GM12878 (cell line): ENCODE results near the gene KCNJ14. TPM values are rescaled to one million over a fixed set of nuclear protein-coding genes. Genes with fewer than 3 reads are reported as not detected.

Experiments
- ATAC-seq: fragments of 200-7000 bp; cut with Tn5 transposase; 3 replicates; pipeline ENCODE4 v1.9.1; 2020; ENCODE audit warnings: mild to moderate bottlenecking, moderate library complexity
- BruUV-seq: library from RNA; stranded (reverse); fragments of 400-500 nt; replicated peaks from 2 replicates; lab custom pipeline; 2021; lab: Mats Ljungman, UMichigan
- CTCF ChIA-PET: fragments of 300-600 bp; sonication (Branson Sonifier 250); formaldehyde crosslinking; extraction: SDS; loops from one replicate; lab custom pipeline; 2021; ENCODE audit warnings: inconsistent platforms; lab: Yijun Ruan, JAX
- POLR2A ChIA-PET: fragments of 350-600 bp; formaldehyde crosslinking; extraction: SDS; loops from one replicate; lab custom pipeline; 2021; ENCODE audit warnings: inconsistent platforms; lab: Charles Lee
- RAD21 ChIA-PET: fragments of 300-600 bp; sonication (Branson Sonifier 250); formaldehyde crosslinking; loops from one replicate; lab custom pipeline; 2023; ENCODE audit warnings: antibody characterized with exemption; ENCODE audit not compliant: unreplicated experiment; lab: Charles Lee
- SMC1A ChIA-PET: fragments of 300-600 bp; sonication (Branson Sonifier 250); formaldehyde crosslinking; loops from one replicate; lab custom pipeline; 2023; ENCODE audit not compliant: unreplicated experiment, uncharacterized antibody; lab: Charles Lee
- DNase-seq: peaks from one replicate; pipeline ENCODE4 v3.0.0-alpha.2; 2011; ENCODE audit warnings: low read depth, low spot score
- FAIRE-seq: peaks from 3 replicates; lab custom pipeline; 2011; peaks lifted over from hg19 to GRCh38; lab: Jason Lieb, UNC
- H2AFZ ChIP-seq: 2 replicates; pipeline ENCODE4 v1.6.0; 2011; ENCODE audit warnings: low read depth, low read length, control low read depth; ENCODE audit not compliant: control insufficient read depth
- H3K27ac ChIP-seq: 2 replicates; pipeline ENCODE4 v1.5.1; 2011; ENCODE audit warnings: control low read depth; ENCODE audit not compliant: control insufficient read depth, insufficient read depth
- H3K27me3 ChIP-seq, 2 experiments: replicated peaks in 1 of 2; 2 replicates each; pipeline versions ENCODE4 v1.6.0 to v1.6.1; 2011; ENCODE audit warnings: low read length in 1 of 2; ENCODE audit not compliant: control insufficient read depth in 2 of 2, insufficient read depth in 2 of 2
- H3K36me3 ChIP-seq, 2 experiments: 2 replicates each; pipeline ENCODE4 v1.5.1; 2011; ENCODE audit warnings: low read length in 1 of 2; ENCODE audit not compliant: control insufficient read depth in 2 of 2, insufficient read depth in 2 of 2
- H3K4me1 ChIP-seq: 2 replicates; pipeline ENCODE4 v1.6.1; 2011; ENCODE audit warnings: mild to moderate bottlenecking, low read length, moderate library complexity, mixed read lengths; ENCODE audit not compliant: control insufficient read depth, insufficient read depth
- H3K4me2 ChIP-seq: 2 replicates; pipeline ENCODE4 v1.6.0; 2011; ENCODE audit warnings: control low read depth; ENCODE audit not compliant: control insufficient read depth, insufficient read depth
- H3K4me3 ChIP-seq: fragments of 200-600 bp; sonication (generic); 2 replicates; pipeline ENCODE4 v1.5.1; 2016
- H3K79me2 ChIP-seq: 2 replicates; pipeline ENCODE4 v1.6.0; 2011; ENCODE audit warnings: low read length; ENCODE audit not compliant: control insufficient read depth, insufficient read depth
- H3K9ac ChIP-seq: 2 replicates; pipeline ENCODE4 v1.8.0; 2011; ENCODE audit warnings: low read length, control low read depth, mixed read lengths; ENCODE audit not compliant: control insufficient read depth, insufficient read depth
- H3K9me3 ChIP-seq: replicated peaks from 3 replicates; pipeline ENCODE4 v1.5.1; 2011; ENCODE audit warnings: mild to moderate bottlenecking, low read length; ENCODE audit not compliant: control insufficient read depth, insufficient read depth
- H4K20me1 ChIP-seq: 2 replicates; pipeline ENCODE4 v1.6.0; 2011; ENCODE audit not compliant: control insufficient read depth, insufficient read depth
- BHLHE40 ChIP-seq, 2 experiments: fragments of 450-650 bp in 1 of 2; IDR thresholded peaks; 2 replicates each; pipeline ENCODE4 v1.6.1; 2011 to 2017; ENCODE audit warnings: low read depth in 2 of 2, borderline replicate concordance in 1 of 2, improper control_type of control experiment in 1 of 2, low read length in 1 of 2, mild to moderate bottlenecking in 1 of 2
- CEBPB ChIP-seq, 2 experiments: fragments of 150-350 bp in 1 of 2; IDR thresholded peaks; 2 replicates each; pipeline ENCODE4 v1.6.1; 2012 to 2014; ENCODE audit warnings: low read depth in 2 of 2, low read length in 2 of 2, borderline replicate concordance in 1 of 2, inconsistent platforms in 1 of 2
- ELK1 ChIP-seq: IDR thresholded peaks from 2 replicates; pipeline ENCODE4 v1.6.1; 2012; ENCODE audit warnings: low read depth, low read length, improper control_type of control experiment
- HDAC2 ChIP-seq: fragments of 200-600 bp; sonication (generic); IDR thresholded peaks from 2 replicates; pipeline ENCODE4 v1.6.1; 2017
- IKZF2 ChIP-seq, 2 experiments: fragments of 450-650 bp; IDR thresholded peaks; 2 replicates each; pipeline ENCODE4 v1.6.1; 2017; ENCODE audit warnings: mild to moderate bottlenecking in 2 of 2, moderate library complexity in 2 of 2
- IRF3 ChIP-seq: fragments of 450-650 bp; IDR thresholded peaks from 2 replicates; pipeline ENCODE4 v1.6.1; 2014; ENCODE audit warnings: mild to moderate bottlenecking
- KLF5 ChIP-seq: fragments of 450-650 bp; IDR thresholded peaks from 2 replicates; pipeline ENCODE4 v1.6.1; 2014; ENCODE audit warnings: mild to moderate bottlenecking; ENCODE audit not compliant: partially characterized antibody
- MTA2 ChIP-seq: fragments of 450-650 bp; IDR thresholded peaks from 2 replicates; pipeline ENCODE4 v1.6.1; 2016; ENCODE audit warnings: low read depth, mild to moderate bottlenecking, moderate library complexity
- MYB ChIP-seq: fragments of 150-350 bp; IDR thresholded peaks from 2 replicates; pipeline ENCODE4 v1.6.1; 2014; ENCODE audit warnings: mild to moderate bottlenecking, low read depth, low read length, borderline replicate concordance
- MYC ChIP-seq: IDR thresholded peaks from 2 replicates; pipeline ENCODE4 v1.6.1; 2011; ENCODE audit warnings: mild to moderate bottlenecking, low read length, moderate library complexity, inconsistent platforms; ENCODE audit not compliant: insufficient read depth, insufficient replicate concordance, insufficient read length, severe bottlenecking
- NFIC ChIP-seq: IDR thresholded peaks from 2 replicates; pipeline ENCODE4 v1.6.1; 2012; ENCODE audit warnings: low read depth, mild to moderate bottlenecking, inconsistent platforms, low read length, moderate library complexity
- PAX5 ChIP-seq: IDR thresholded peaks from 2 replicates; pipeline ENCODE4 v1.6.1; 2011; ENCODE audit warnings: low read depth, low read length, borderline replicate concordance
- SIN3A ChIP-seq: IDR thresholded peaks from 2 replicates; pipeline ENCODE4 v1.6.1; 2012; ENCODE audit warnings: low read depth, low read length, improper control_type of control experiment
- SP1 ChIP-seq: IDR thresholded peaks from one replicate; pipeline ENCODE4 v1.6.1; 2011; ENCODE audit warnings: low read depth, low read length
- SREBF2 ChIP-seq: IDR thresholded peaks from 2 replicates; pipeline ENCODE4 v1.6.1; 2012; ENCODE audit warnings: mild to moderate bottlenecking, low read length
- SUPT20H ChIP-seq: IDR thresholded peaks from 2 replicates; pipeline ENCODE4 v1.6.1; 2011; ENCODE audit warnings: low read depth, mild to moderate bottlenecking, low read length, moderate library complexity, borderline replicate concordance; ENCODE audit not compliant: control insufficient read depth
- TCF12 ChIP-seq: IDR thresholded peaks from 2 replicates; pipeline ENCODE4 v1.6.1; 2011; ENCODE audit warnings: low read depth, mild to moderate bottlenecking, low read length
- USF2 ChIP-seq: IDR thresholded peaks from 2 replicates; pipeline ENCODE4 v1.6.1; 2011; ENCODE audit warnings: low read depth, low read length, improper control_type of control experiment, borderline replicate concordance
- WRNIP1 ChIP-seq: IDR thresholded peaks from 2 replicates; pipeline ENCODE4 v1.6.1; 2011; ENCODE audit warnings: low read depth, low read length, improper control_type of control experiment, borderline replicate concordance
- YY1 ChIP-seq: IDR thresholded peaks from 2 replicates; pipeline ENCODE4 v1.6.1; 2011; ENCODE audit warnings: low read depth, mild to moderate bottlenecking, low read length
- ZNF207 ChIP-seq: fragments of 450-650 bp; IDR thresholded peaks from 2 replicates; pipeline ENCODE4 v1.6.1; 2014; ENCODE audit warnings: antibody characterized with exemption, mild to moderate bottlenecking, borderline replicate concordance
- ZSCAN29 ChIP-seq: fragments of 450-650 bp; IDR thresholded peaks from 2 replicates; pipeline ENCODE4 v1.6.1; 2017; ENCODE audit warnings: mild to moderate bottlenecking, moderate library complexity
- WGBS: methylation state at CpG from one replicate; pipeline ENCODE4 v1.1.6; 2016; ENCODE audit warnings: low lambda C conversion rate; ENCODE audit not compliant: insufficient replicate concordance, insufficient coverage; ENCODE audit errors: missing lambda C conversion rate; 5-methylcytosine and 5-hydroxymethylcytosine counted together
- in situ Hi-C: fragments of 300-500 bp; cut with MboI; formaldehyde crosslinking; loops from 9 replicates; pipeline ENCODE4 v1.14.3; 2018; ENCODE audit warnings: mixed read lengths
- intact Hi-C: fragments of 100-400 bp; cut with micrococcal nuclease; formaldehyde crosslinking; loops from one replicate; pipeline ENCODE4 v1.14.2; 2022; ENCODE audit not compliant: unreplicated experiment
- polyA plus RNA-seq, 11 experiments: library from polyadenylated mRNA; depleted of rRNA in 4 of 11; unstranded in 6 of 11; stranded (reverse) in 5 of 11; fragments of >200 nt; fragmentation: Nextera tagmentation in 4 of 11; fragmentation: Illumina TruSeq in 1 of 11; extraction: Ambion mirVana in 4 of 11; extraction: Trizol in 1 of 11; gene quantifications; 1 replicate in 1 of 11; 2 replicates in 10 of 11; pipeline versions ENCODE4 v1.2.1 to v1.2.3, GENCODE V29; 2011 to 2016; ENCODE audit warnings: inconsistent platforms in 2 of 11, missing spikeins in 2 of 11, low read depth in 1 of 11
- total RNA-seq, 4 experiments: library from RNA; depleted of rRNA in 3 of 4; stranded (reverse); fragments of >200 nt in 3 of 4; fragmentation: Illumina TruSeq in 1 of 4; extraction: Trizol in 1 of 4; gene quantifications; 2 replicates each; pipeline versions ENCODE4 v1.2.1 to v1.2.3, GENCODE V29; 2013 to 2021

Gene KCNJ14
- total and polyA plus RNA-seq, 10 of the 15 experiments (the other 5 are each of a cell fraction or from before 2014, with no cell fraction given) = 0.24 to 1.4 (median 0.42) TPM

- DNase-seq = no peak
- WGBS = 44% methylated on average over 14 of the region's 50 CpGs
- H3K27ac ChIP-seq = no peak overlapping the region
- H3K4me2 ChIP-seq = peak overlapping the region; percentile 30
- H2AFZ ChIP-seq = no peak overlapping the region
- H3K27me3 ChIP-seq = peaks cover 1 to 3% of the 10 kb centered on the region in 2 experiments; a peak in 2 of 4 replicates
- H3K79me2 ChIP-seq = no peaks in the 10 kb centered on the region
- H3K36me3 ChIP-seq = no peaks in the 10 kb centered on the region
- peaks cover 20% of the 10 kb centered on the region for H3K4me1 ChIP-seq
- H3K9ac ChIP-seq = no peak overlapping the region
- H4K20me1 ChIP-seq = no peaks in the 10 kb centered on the region
- no TSS peak for BruUV-seq
- SMC1A ChIA-PET = interaction anchor here (3.1 kb wide), 1 partner anchor 93 kb away, joined by 25 read pairs; no protein-coding TSS in a partner anchor
- POLR2A ChIA-PET = no interaction called here
- no peaks in the 10 kb centered on the region for H3K9me3 ChIP-seq
- CTCF ChIA-PET = interaction anchor here (0.7 to 6.0 kb wide), 6 partner anchors 10 to 1357 kb away, joined by 3 to 155 read pairs (median 10); partner anchors contain the start of gene EMP3
- in situ Hi-C loops (no loop called here), intact Hi-C loops (loop anchor here (5.0 kb wide), 1 partner anchor 129 kb away; the partner anchor contains the start of genes SYNGR4 and TMEM143)
- peak; percentile 52 for ATAC-seq
- RAD21 ChIA-PET = interaction anchor here (1.2 to 3.7 kb wide), 4 partner anchors 15 to 93 kb away, joined by 3 to 42 read pairs (median 6); no protein-coding TSS in a partner anchor
- H3K4me3 ChIP-seq = no peak overlapping the region
- no peak for FAIRE-seq
- TF ChIP-seq ZSCAN29 (no peak), SIN3A (no peak), YY1 (no peak), SUPT20H (no peak), MYB (no peak), USF2 (no peak), IRF3 (no peak), MTA2 (no peak), WRNIP1 (no peak), HDAC2 (no peak), SP1 (peak; percentile 51), KLF5 (no peak), TCF12 (peak; percentile 94), PAX5 (no peak), BHLHE40 (IDR thresholded peaks at IDR 0.05; ENCODE audit: borderline replicate concordance in 1 of 2, low read depth in 2 of 2, low read length in 1 of 2) (peak in 1 of 2 experiments; percentile 27; a peak in 1 of 4 replicates), ELK1 (no peak), NFIC (no peak), IKZF2 (IDR thresholded peaks at IDR 0.05) (peak in 1 of 2 experiments; percentile 37; a peak in 1 of 4 replicates), SREBF2 (no peak), MYC (no peak), CEBPB (IDR thresholded peaks at IDR 0.05; ENCODE audit: borderline replicate concordance in 1 of 2, low read depth in 2 of 2, low read length in 2 of 2) (no peak), ZNF207 (no peak)
Observed at GRCh38 chr19:48490981-48491792, 35.8 kb downstream of the KCNJ14 start.
